Fibroblast of lung (primary cell): Measurements from ENCODE around the gene TAF8.

ENCODE experiments used
- CTCF ChIP-seq, 2 donors: IDR thresholded peaks in 1 of 2; conservative IDR thresholded peaks in 1 of 2; 1 replicate in 1 of 2; 2 replicates in 1 of 2; pipeline ENCODE4 v1.5.1; 2011 to 2012; ENCODE audit warnings: low read length in 2 of 2, control low read depth in 1 of 2, inconsistent platforms in 1 of 2, low read depth in 1 of 2, mild to moderate bottlenecking in 1 of 2
- EZH2 ChIP-seq: IDR thresholded peaks from 2 replicates; pipeline ENCODE4 v1.5.1; 2012; ENCODE audit warnings: low read length, control low read depth, mild to moderate bottlenecking; ENCODE audit errors: missing control alignments

DNA sequence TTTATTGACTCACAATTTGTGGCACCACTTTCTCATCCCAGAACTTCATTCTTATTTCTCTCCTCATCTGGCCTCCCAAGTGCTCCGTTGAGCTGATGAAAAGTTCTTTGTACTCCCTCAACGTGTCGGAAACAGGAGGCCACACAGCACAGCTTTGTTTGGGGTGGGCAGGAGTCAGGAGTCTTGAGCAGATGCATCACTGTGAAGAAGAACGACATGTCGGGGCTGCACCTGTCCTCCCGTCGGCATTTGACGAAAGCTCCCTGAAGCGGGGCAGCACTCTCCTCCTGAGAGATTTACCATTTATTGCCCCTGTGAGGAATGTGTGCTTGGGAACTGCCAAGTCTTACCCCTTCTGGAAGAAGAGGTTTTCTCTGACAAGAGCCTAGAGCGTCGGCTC is 28.1 kb downstream of the TAF8 start:
- TF ChIP-seq CTCF (conservative IDR thresholded peaks at IDR 0.05 in 1 of 2, IDR thresholded peaks at IDR 0.05 in 1 of 2; ENCODE audit: low read depth in 1 of 2, low read length in 2 of 2): no peak
- no peak for TF ChIP-seq EZH2
